Activated CD4-positive, alpha-beta T cell treated with anti-CD3 and anti-CD28 coated beads, Interleukin-2, amount 10 ng/mL, durations not matched to agents 7 days and 5 days (primary cell): ENCODE data around the gene CDH19. TPM values are rescaled to one million over a fixed set of nuclear protein-coding genes. Genes with fewer than 3 reads are reported as not detected.
"Not testable (repeated sequence)": the region's sequence is repeated elsewhere in the genome, so short reads cannot be mapped to it uniquely, and the experiment has no call there.

ENCODE experiments used
- CTCF ChIA-PET: fragments of 350-600 bp; sonication (Branson Sonifier 250); formaldehyde crosslinking; loops from one replicate; lab custom pipeline; 2021; ENCODE audit warnings: antibody characterized with exemption; lab: Charles Lee
- POLR2A ChIA-PET: fragments of 350-600 bp; sonication (Branson Sonifier 250); formaldehyde crosslinking; loops from one replicate; lab custom pipeline; 2021; ENCODE audit warnings: antibody characterized with exemption; lab: Charles Lee
- DNase-seq: peaks from one replicate; pipeline ENCODE4 v3.0.0-alpha.2; 2020
- H3K27ac Mint-ChIP-seq: one replicate; pipeline ENCODE4 v1.8.0; 2021; ENCODE audit warnings: mild to moderate bottlenecking, moderate library complexity, mixed read lengths
- H3K27me3 Mint-ChIP-seq: one replicate; pipeline ENCODE4 v1.8.0; 2021; ENCODE audit warnings: mixed read lengths
- H3K36me3 Mint-ChIP-seq: one replicate; pipeline ENCODE4 v1.8.0; 2021; ENCODE audit warnings: low read depth, mixed read lengths
- H3K4me1 Mint-ChIP-seq: one replicate; pipeline ENCODE4 v1.8.0; 2021; ENCODE audit warnings: mixed read lengths
- H3K4me3 Mint-ChIP-seq: one replicate; pipeline ENCODE4 v1.8.0; 2021; ENCODE audit warnings: mild to moderate bottlenecking, moderate library complexity, mixed read lengths
- H3K9me3 Mint-ChIP-seq: one replicate; pipeline ENCODE4 v1.8.0; 2021; ENCODE audit warnings: mixed read lengths
- total RNA-seq, 2 experiments: library from RNA; stranded (reverse); gene quantifications; one replicate each; pipeline ENCODE4 v1.2.3, GENCODE V29; 2021

CDH19 gene
- total RNA-seq, 2 experiments from 2014 or later, result not detected

- H3K4me1 Mint-ChIP-seq, result no peaks in the 10 kb centered on the region
- no peaks in the 10 kb centered on the region for H3K27me3 Mint-ChIP-seq
- no peak overlapping the region for H3K4me3 Mint-ChIP-seq
- H3K9me3 Mint-ChIP-seq, result no peaks in the 10 kb centered on the region
- no peak overlapping the region for H3K27ac Mint-ChIP-seq
- no peak for DNase-seq
- ChIA-PET POLR2A (no interaction called here), CTCF (no interaction called here)
- H3K36me3 Mint-ChIP-seq, result no peaks in the 10 kb centered on the region
Measured at GRCh38 chr18:66497351-66497750, 106.5 kb downstream of the CDH19 start.

GRCh38 chr18:66495844-66496243 lies 108.0 kb downstream of the CDH19 start:
- H3K36me3 Mint-ChIP-seq, result no peaks in the 10 kb centered on the region
- ChIA-PET POLR2A (no interaction called here), CTCF (interaction anchor here (0.6 kb wide), 1 partner anchor 696 kb away, joined by 6 read pairs; no protein-coding TSS in a partner anchor)

GRCh38 chr18:66473882-66474281 lies 130.0 kb downstream of the CDH19 start:
- no peaks in the 10 kb centered on the region for H3K9me3 Mint-ChIP-seq
- CTCF ChIA-PET, result no interaction called here
- POLR2A ChIA-PET, result no interaction called here
- no peaks in the 10 kb centered on the region for H3K27me3 Mint-ChIP-seq
- H3K27ac Mint-ChIP-seq, result no peak overlapping the region
- H3K36me3 Mint-ChIP-seq, result no peaks in the 10 kb centered on the region
- no peak for DNase-seq
- no peaks in the 10 kb centered on the region for H3K4me1 Mint-ChIP-seq
- H3K4me3 Mint-ChIP-seq, result no peak overlapping the region

More at GRCh38 chr18:66495844-66496243, 108.0 kb downstream of the CDH19 start:
- Mint-ChIP-seq H3K27ac (no peak overlapping the region), H3K27me3 (no peaks in the 10 kb centered on the region), H3K9me3 (no peaks in the 10 kb centered on the region), H3K4me1 (no peaks in the 10 kb centered on the region), H3K4me3 (no peak overlapping the region)
- no peak for DNase-seq

- CTCF ChIA-PET, H3K4me1 Mint-ChIP-seq, DNase-seq, H3K9me3 Mint-ChIP-seq, POLR2A ChIA-PET, H3K4me3 Mint-ChIP-seq, H3K27ac Mint-ChIP-seq, H3K27me3 Mint-ChIP-seq, H3K36me3 Mint-ChIP-seq: not testable (repeated sequence)
Measured at GRCh38 chr18:66466184-66466583, 137.7 kb downstream of the CDH19 start.

- Mint-ChIP-seq H3K27me3 (no peaks in the 10 kb centered on the region), H3K27ac (no peak overlapping the region), H3K36me3 (no peaks in the 10 kb centered on the region), H3K4me1 (no peaks in the 10 kb centered on the region), H3K4me3 (no peak overlapping the region), H3K9me3 (peaks cover 9% of the 10 kb centered on the region)
- ChIA-PET POLR2A (no interaction called here), CTCF (no interaction called here)
- DNase-seq, result no peak
Measured at GRCh38 chr18:66461344-66461743, 142.5 kb downstream of the CDH19 start.

GRCh38 chr18:66457245-66457644 lies 146.6 kb downstream of the CDH19 start:
- H3K4me3 Mint-ChIP-seq, result no peak overlapping the region
- no peak overlapping the region for H3K27ac Mint-ChIP-seq
- no peaks in the 10 kb centered on the region for H3K27me3 Mint-ChIP-seq
- no peaks in the 10 kb centered on the region for H3K4me1 Mint-ChIP-seq
- CTCF ChIA-PET, result no interaction called here
- no peak for DNase-seq
- POLR2A ChIA-PET, result no interaction called here
- H3K9me3 Mint-ChIP-seq, result peaks cover 9% of the 10 kb centered on the region
- H3K36me3 Mint-ChIP-seq, result no peaks in the 10 kb centered on the region
